B cell (primary cell): Measurements from ENCODE around the gene TMOD4.
"Not testable (repeated sequence)": the region's sequence is repeated elsewhere in the genome, so short reads cannot be mapped to it uniquely, and the experiment has no call there.

ENCODE experiments used
- EZH2 ChIP-seq: IDR thresholded peaks from 2 replicates; pipeline ENCODE4 v1.6.1; 2012; ENCODE audit warnings: borderline replicate concordance, low read depth, mild to moderate bottlenecking, moderate library complexity, low read length; ENCODE audit not compliant: insufficient read depth, poor library complexity, severe bottlenecking
- TF ChIP-seq, protein P1 (sequence below): fragments of 200-600 bp; IDR thresholded peaks from one replicate; pipeline ENCODE4 v1.8.0; 2022; ENCODE audit warnings: antibody characterized with exemption, mild to moderate bottlenecking

DNA sequence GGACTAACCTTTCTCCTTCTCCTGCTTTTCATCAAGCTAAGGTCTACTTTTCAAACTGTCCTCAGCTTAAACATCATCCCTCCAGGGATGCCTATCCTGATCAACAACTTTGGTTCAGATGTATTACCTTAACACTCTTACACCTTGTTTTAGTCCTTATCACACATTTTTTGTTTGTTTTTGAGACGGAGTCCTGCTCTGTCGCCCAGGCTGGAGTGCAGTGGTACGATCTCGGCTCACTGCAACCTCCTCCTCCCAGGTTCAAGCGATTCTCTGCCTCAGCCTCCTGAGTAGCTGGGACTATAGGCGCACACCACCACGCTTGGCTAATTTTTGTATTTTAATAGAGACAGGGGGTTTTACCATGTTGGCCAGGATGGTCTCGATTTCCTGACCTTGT, 12.9 kb upstream of the TMOD4 start:
- not testable (repeated sequence) for TF ChIP-seq EZH2
- TF ChIP-seq, protein P1, sequence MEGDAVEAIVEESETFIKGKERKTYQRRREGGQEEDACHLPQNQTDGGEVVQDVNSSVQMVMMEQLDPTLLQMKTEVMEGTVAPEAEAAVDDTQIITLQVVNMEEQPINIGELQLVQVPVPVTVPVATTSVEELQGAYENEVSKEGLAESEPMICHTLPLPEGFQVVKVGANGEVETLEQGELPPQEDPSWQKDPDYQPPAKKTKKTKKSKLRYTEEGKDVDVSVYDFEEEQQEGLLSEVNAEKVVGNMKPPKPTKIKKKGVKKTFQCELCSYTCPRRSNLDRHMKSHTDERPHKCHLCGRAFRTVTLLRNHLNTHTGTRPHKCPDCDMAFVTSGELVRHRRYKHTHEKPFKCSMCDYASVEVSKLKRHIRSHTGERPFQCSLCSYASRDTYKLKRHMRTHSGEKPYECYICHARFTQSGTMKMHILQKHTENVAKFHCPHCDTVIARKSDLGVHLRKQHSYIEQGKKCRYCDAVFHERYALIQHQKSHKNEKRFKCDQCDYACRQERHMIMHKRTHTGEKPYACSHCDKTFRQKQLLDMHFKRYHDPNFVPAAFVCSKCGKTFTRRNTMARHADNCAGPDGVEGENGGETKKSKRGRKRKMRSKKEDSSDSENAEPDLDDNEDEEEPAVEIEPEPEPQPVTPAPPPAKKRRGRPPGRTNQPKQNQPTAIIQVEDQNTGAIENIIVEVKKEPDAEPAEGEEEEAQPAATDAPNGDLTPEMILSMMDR, result not testable (repeated sequence)
